Activated effector memory CD4-positive, alpha-beta T cell treated with Interleukin-2 at 50 U/mL for 16 hours (primary cell): Measurements from ENCODE around the gene CORO7.

Source experiments
- DNase-seq: peaks from one replicate; pipeline ENCODE4 v3.0.0-alpha.2; 2020

Gene CORO7

DNA sequence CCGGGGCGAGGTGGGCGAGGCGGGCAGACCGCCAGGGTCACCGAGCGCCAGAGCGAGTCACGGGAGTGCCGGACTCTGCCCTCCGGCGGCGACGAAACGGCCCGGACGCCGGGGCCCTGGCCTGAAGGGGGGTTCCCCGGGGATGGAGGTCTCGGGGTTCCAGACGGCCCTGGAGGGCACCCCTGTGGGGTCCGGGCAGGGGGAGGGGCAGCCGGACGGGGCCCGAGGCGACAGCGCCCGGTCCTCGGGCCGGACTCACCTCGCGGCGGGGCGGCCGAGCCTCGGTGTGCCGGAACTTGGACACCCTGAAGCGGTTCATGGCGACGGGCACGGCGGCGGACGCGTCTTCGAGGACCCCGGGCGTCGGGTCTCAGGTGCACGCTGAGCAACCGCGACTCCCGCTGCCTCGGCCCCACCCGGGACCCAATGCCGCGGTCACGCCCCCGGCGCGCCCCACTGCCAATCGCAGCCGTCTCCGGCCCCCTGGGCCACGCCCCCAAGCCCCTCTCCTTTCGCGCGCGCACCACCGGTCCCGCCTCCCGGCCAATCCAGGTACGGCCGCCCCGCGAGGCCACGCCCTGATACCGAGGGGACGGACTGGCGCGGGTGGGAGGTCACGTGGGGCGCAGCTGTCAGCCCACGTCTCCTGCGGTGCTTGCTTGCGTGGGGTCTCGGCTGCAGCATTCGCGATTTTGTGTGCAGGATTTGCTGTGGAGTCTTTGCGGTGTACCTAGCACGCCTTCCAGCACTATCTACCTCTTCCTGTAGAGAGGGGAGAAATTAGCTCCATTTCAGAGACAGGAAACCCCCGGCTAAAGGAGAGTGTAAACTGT is at the start of gene CORO7:
Gene CORO7, minus strand, starts transcription at position 397 of the 833 bp plus-strand sequence. Its CDS starts 78 bp downstream, at position 319.
- DNase-seq, result peak; percentile 99

- no peak for DNase-seq
Observed at GRCh38 chr16:4463522-4464163, 47.2 kb upstream of the CORO7 start.

- no peak for DNase-seq
Observed at GRCh38 chr16:4461250-4462085, 45.1 kb upstream of the CORO7 start.

- DNase-seq, result no peak
Observed at GRCh38 chr16:4460936-4461249, 44.5 kb upstream of the CORO7 start.

- DNase-seq, result no peak
Observed at GRCh38 chr16:4455951-4456350, 39.6 kb upstream of the CORO7 start.

DNA sequence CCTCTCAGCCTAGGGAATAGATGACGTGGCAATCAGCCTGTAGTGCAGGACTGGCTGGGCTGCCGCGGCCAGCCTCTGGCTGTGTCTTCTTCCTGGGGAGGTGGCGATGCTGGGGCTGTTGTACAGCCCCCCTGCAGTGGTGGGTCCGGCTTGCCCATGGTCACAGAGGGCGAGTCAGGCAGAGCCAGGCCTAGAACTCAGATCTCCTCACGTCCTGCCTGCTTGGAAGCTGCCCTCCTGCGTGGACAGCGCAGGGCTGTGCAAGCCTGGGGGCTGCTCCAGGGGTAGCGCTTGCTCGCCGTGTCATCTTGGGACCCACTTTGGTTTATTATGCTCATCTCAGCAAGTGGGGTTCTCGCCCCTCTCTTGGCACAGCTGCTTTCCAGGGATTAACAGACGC is 38.7 kb upstream of the CORO7 start:
- DNase-seq, result no peak

GRCh38 chr16:4454623-4455022 is 38.2 kb upstream of the CORO7 start:
- DNase-seq, result no peak

GRCh38 chr16:4452674-4453073 is 36.3 kb upstream of the CORO7 start:
- no peak for DNase-seq

DNA sequence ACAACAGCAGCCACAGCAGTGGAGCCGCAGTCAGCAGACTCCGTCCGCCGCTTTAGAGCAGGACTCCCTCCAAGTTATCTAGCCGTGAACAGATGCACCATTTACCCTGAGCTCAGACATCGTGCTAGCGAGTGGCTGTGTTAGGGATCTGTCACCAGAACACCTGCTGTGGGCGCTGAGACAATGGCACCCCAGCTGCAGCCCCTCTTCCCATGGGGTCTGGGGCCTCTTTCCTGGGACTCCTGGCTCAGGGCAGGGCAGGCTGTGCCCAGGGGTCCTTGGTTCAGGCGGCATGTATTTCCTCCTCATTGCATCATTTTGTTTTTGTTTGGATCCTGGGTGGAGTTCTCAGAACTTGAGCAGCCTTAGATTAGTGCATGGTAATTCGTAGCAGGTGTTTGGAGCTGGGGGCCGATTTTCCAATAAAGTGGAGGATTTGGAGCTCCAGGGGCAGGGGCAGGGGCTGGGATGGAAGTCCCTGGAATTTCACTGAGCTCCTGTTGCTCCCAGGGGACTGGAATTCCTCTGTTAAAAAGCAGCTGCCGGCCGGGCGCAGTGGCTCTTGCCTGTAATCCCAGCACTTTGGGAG is 34.6 kb upstream of the CORO7 start:
- DNase-seq, result no peak

- DNase-seq, result no peak
Observed at GRCh38 chr16:4450430-4450829, 34.0 kb upstream of the CORO7 start.

DNA sequence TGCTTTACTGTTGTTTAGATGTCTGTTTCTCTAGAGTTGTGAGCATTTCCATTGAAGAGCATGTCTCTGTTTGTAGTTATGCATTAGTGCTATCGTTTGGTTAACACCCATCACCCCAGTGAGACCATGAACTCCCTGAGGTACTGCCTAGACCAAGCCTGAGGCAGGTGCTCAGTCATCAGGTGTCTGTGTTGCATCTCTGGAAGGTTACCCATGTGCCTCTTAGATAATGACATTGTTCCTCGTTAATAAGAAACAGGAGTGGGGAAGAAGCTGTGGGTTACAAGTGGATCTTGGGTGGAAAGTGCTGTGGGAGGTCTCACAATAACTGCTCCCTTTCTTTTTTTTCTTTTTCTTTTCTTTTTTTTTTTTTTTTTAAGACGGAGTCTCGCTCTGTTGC is 27.6 kb upstream of the CORO7 start:
- DNase-seq, result no peak

DNA sequence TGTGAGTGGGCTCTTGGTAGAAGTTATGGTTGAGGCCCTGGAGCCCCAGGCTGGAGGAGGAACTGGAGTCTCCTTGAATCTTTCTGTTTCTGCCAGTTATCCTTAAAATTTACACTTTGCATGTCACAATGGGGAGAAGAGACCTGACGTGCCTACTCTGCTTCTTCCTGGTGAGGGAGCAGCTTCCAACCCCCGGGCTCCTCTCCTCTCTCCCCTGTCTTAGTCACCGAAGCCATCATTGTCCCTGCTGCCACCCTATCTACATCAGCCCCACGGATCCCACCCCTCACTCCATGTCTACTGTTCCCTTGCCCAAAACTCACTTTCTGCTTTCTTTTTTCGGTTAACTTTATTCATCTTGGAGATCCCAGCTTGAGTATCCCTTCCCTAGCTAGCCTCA is 26.9 kb upstream of the CORO7 start:
- DNase-seq, result no peak

DNA sequence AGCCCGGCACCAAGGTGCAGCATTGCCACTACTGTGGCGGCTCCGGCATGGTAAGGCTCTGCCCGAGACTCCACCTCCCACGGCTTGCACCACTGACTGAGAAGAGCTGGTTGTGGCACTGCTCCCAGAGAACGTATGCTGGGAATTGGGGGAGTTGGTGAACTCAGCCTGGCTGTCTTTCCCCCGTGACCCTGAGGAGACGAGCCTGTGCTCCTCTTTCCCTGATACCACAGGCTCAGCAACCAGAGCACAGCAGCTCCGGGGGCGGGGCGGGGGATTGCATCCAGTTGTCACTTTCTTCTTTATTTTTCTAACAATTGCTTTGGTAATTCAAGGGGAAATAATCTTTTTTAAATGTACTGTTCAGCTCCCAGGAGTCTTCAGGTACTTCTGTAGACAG is 26.0 kb upstream of the CORO7 start:
- DNase-seq, result no peak

GRCh38 chr16:4437366-4437765 is 21.0 kb upstream of the CORO7 start:
- no peak for DNase-seq

DNA sequence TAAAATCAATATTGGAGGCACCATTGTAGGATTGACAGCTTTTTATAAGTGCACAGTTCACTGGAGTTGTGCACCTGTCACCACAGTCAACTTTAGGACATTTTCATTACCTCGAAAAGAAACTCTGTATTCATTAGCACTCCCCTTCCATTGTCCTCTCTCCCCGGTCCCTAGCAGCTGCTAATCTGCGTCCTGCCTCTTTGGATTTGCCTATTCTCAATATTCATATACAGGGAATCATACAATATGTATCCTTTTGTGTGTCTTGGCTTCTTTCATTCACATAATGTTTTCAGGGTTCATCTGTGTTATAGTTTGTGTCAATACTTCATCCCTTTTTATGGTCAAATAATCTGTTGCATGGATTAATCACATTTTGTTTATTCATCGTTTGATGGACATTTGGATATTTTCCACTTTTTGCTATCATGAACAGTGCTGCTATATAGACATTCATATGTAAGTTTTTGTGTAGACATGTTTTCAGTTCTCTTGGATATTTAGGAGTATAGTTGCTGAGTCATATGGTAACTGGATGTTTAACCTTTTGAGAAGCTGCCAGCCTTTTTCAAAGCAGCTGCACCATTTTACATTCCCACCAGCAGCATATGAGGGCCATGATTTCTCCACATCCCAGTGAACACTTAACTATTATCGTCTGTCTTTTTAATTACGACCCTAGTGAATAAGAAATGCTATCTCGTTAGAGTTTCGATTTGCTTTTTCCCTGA is 19.1 kb upstream of the CORO7 start:
- DNase-seq, result no peak

DNA sequence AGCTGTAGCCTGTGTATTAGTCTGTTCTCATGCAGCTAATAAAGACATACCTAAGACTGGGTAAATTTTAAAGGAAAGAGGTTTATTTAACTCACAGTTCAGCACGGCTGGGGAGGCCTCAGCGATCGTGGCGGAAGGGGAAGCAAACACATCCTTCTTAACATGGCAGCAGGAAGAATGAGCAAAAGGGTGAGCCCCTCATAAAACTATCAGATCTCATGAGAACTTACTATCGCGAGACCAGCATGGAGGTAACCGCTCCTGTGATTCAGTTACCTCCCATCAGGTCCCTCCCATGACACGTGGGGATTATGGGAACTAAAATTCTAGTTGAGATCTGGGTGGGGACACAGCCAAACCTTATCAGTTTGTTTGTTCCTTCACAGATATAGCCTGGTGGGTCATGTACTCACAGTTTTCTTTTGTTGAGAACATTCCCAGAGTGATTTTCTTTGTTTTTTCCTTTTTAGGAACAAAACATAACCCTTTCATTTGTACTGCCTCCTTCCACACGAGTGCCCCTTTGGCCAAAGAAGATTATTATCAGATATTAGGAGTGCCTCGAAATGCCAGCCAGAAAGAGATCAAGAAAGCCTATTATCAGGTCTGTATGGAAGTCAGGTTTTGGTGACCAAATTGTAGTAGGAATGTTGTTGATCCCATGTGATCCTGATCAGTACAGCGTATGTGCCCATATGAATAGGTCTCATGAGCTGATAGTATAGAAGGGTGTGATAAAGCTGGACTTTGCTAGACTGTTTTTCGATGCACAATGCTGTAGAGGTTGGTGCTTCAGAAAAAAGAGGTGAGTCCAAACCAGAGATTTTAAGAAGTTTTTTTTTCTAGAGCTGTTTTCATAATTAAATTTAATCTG is 17.8 kb upstream of the CORO7 start:
- DNase-seq, result no peak

- DNase-seq, result no peak
Observed at GRCh38 chr16:4433228-4433627, 16.8 kb upstream of the CORO7 start.

- DNase-seq, result no peak
Observed at GRCh38 chr16:4431023-4431422, 14.6 kb upstream of the CORO7 start.

GRCh38 chr16:4428500-4428899 is 12.1 kb upstream of the CORO7 start:
- no peak for DNase-seq

GRCh38 chr16:4426722-4427372 is 10.5 kb upstream of the CORO7 start:
- no peak for DNase-seq

- no peak for DNase-seq
Observed at GRCh38 chr16:4426021-4426684, 9.8 kb upstream of the CORO7 start.
